Pulmonary artery endothelial cell (primary cell): ENCODE measurements around the gene CUL3. TPM values are rescaled to one million over a fixed set of nuclear protein-coding genes. Genes with fewer than 3 reads are reported as not detected.
"Not testable (repeated sequence)": the region's sequence is repeated elsewhere in the genome, so short reads cannot be mapped to it uniquely, and the experiment has no call there.

Source experiments
- DNase-seq: peaks from one replicate; pipeline ENCODE4 v3.0.0-alpha.2; 2011; ENCODE audit warnings: low read depth, low spot score
- total RNA-seq: library from RNA; depleted of rRNA; stranded (reverse); fragments of >200 nt; gene quantifications from 2 replicates; pipeline ENCODE4 v1.2.3, GENCODE V29; 2014

Gene CUL3
- total RNA-seq = 62.7 and 62.8 TPM in 2 replicates

DNA sequence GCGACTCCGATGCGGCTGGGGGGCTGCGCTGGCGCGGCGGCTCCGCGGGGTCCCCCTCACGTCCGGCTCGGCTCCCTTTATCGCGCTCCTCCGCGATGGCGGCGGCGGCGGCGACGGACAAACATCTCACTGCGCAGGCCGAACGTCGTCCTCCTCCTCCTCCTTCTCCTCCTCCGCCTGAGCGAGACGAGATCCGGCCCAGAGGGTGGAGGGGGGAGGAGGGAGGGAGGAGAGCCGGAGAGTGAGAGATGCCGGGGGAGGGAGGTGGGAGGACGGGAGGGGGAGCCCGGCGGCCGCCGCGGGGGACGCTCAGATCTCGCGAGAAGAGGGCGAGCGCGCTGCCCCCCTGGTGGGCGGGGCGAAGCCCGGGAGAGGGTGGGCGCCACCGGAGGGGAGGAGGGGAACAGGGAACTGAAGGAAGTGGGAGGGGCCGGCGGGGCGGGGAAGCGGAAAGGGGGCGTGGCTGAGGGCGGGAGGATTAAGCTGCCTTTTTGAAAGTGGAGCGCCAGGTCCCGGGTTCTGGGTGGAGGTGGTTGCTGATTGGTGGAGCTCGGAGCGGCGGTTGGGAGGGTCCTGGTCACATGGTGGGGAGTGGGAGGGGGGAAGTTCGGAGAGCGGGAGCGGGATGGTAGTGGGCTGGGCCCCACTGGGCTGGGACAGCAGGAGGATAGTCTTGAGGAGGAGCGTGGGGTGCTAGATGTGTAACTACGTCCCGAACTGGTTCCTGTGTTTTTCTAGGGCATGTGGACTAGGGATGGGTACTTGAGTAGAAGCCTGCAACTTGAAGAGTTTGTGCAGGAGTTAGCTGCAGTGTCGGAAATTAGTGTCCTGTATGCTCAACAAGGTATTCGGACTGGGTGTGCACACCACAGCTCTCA lies at the start of gene CUL3:
CUL3 (minus strand) TSS at position 153 of the 878 bp plus-strand sequence. CDS start 354 bp downstream, outside the sequence.
- DNase-seq = peak; percentile 89

DNA sequence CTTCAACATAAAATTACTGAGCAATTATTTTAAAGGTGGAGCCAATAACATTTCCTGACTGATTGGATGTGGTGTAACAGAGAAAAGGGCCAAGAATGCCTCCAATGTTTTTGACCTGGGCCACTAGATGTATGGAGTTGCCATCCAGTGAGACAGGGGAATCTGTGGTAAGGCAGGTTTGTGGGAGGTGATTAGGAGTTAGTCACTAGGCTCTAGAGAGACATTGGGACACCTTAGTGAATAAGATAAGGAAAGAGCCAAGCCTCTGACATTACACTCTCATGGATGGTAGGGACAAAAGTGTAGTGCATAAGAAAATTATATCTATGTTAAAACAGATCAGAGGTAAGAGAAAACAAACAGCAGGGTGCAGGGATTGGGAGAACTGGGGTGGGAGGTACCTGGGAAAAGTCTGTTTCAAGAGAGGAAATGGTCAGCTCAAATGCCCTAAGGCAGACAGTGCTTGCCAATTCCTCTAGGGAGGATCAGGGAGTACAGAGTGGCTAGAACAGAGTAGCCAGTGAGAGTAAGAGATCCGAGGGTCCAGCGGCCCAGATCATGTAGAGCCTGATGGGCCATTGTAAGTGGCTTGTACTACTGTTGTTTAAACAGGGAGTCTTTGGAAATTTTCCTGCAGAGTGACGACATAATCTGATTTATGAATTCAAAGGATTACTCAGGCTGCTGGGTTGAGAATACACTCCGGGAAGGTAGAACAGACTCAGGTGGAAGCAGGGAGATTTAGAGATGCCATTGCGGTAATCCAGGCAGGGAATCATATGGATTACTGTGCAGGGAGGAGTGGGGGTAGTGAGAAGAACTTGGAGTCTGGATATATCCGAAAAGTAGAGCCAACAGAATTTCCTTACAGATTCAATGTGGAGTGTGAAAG lies 45.7 kb upstream of the CUL3 start:
- no peak for DNase-seq

DNA sequence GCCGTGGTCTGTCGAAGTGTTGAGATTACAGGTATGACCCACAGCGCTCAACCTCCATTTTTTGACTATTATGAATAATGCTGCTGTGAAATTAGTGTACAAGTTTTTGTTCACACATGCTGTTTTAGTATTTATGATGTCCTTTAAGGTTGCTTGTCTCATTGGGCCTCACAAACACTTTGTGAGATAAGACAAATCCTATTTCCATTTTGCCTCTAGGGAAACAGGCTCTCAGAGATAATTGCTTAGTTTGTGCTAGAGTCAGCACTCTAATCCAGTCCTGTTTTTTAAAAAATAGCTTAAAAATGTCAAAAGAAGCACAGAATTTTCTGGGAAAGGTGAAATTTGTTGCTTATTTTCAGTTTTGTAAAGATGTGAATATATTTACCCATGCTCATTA lies 43.3 kb upstream of the CUL3 start:
- DNase-seq = no peak

GRCh38 chr2:224626735-224627134 lies 41.6 kb upstream of the CUL3 start:
- no peak for DNase-seq

DNA sequence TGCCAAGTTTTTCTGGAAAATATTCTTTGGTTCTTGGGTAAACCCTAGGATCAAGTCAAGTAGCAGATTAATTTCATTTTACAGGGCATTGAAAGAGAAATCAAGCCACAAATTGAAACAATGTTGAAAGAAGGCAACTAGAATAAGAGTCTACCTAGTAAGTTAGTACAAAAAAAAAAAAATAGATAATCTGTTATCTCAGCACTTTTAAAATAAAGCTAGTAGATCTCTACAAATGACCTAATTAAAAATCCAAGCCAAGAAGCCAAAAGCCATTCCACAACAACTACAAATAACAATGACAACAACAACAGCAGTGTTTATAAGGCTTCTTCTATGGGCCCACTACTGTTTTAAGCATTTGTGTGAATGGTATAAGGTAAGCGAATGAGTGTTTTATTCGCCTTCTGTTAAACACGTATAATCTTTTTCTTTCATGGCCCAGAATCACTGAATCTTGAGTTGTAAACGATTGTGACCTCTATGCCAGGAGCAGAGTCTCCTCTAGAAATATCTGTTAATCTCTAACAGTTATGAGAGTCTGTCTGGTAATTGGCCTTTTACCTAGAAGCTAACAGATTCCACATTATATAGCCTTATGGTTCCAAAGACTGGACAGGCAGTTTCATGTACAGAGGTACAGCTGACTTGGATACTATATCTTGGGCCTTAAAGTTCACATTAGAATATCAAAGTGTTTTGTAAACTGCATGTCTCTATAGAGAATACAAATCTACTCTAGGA lies 28.6 kb upstream of the CUL3 start:
- no peak for DNase-seq

DNA sequence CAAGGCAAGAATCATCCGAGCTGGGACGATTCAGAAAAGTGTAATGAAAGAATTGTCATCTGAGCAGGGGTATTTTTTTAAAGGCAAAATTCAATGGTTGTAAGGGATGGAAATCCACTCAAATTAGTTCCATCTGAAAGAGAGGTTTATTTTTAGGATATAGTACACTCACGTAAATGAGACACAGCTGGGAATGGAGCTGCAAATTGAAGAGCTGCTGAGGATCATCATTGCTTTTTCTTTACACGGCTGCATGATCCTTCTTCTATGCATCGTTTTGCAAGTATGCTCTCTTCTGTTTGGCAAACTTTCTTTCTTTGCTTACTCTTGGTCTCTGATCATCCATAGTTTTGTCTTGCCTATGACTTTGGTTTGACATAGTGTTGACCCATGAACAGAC lies 27.4 kb upstream of the CUL3 start:
- no peak for DNase-seq

DNA sequence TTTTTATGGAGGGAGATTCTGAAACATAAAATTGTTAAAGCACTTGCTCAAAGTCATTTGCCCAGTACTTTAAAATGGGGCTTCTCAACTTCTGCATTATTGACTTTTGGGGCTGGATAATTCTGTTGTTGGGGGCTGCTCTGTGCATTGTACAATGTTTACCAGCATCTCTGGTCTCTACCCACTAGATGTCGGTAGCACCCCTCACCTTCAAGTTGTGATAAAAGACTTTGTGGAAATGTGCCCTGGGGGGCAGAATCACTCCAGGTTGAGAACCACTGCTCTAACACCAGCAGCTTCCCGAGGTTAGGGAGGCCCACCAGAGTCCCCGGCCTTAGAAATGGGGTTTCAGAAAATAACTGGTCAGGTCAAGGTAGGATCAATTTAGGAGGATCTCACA lies 26.8 kb upstream of the CUL3 start:
- DNase-seq = no peak

DNA sequence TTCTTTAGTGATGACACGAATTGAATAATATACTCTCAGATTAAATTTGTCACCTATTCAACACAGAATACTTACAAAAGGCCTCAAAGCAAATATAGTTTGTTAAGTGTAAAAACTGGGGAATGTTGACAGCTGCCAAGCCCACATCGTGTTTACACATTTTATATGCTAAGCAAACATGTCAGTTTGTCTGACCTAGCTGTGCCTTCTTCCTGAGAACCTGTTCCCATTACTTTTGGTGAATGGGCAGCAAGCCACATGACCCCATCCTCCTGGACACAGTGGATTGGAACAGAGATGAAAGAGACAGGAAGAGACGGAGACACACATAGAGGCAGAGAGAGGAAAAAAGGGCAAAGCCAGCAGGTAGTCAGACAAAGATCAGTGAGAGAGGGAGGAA lies 22.9 kb upstream of the CUL3 start:
- no peak for DNase-seq

- DNase-seq = not testable (repeated sequence)
These were observed 18.8 kb upstream of the CUL3 start for GRCh38 chr2:224603746-224604500.

DNA sequence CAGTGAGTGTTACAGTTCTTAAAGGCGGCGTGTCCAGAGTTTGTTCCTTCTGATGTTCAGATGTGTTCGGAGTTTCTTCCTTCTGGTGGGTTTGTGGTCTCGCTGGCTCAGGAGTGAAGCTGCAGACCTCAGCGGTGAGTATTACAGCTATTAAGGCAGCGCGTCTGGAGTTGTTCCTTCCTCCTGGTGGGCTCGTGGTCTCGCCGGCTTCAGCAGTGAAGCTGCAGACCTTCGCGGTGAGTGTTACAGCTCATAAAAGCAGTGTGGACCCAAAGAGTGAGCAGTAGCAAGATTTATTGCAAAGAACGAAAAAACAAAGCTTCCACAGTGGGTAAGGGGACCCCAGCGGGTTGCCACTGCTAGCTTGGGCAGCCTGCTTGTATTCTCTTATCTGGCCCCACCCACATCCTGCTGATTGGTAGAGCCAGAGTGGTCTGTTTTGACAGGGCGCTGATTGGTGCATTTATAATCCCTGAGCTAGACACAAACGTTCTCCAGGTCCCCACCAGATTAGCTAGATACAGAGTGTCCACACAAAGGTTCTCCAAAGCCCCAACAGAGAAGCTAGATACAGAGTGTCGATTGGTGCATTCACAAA lies 17.7 kb upstream of the CUL3 start:
- not testable (repeated sequence) for DNase-seq

DNA sequence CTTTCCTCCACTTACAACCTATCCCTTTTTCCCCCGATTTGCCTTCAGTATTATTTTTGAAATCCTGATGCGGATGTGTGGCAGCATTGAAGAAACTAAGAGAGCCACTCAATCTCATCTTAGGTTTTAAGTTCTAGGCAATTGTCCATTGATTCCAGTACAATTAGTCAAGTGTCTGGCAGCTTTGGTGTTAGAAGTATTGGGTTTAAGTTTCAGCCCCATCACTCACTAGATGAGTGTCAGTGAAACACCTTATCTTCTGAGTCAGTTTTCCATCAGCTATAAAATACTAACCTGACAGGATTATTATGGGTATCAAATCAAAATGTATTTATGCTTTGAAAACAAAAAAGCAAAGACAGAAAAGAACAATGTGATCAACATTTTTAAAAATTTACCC lies 16.8 kb upstream of the CUL3 start:
- DNase-seq = no peak

- no peak for DNase-seq
These were observed 13.5 kb upstream of the CUL3 start for GRCh38 chr2:224598678-224599077.

DNA sequence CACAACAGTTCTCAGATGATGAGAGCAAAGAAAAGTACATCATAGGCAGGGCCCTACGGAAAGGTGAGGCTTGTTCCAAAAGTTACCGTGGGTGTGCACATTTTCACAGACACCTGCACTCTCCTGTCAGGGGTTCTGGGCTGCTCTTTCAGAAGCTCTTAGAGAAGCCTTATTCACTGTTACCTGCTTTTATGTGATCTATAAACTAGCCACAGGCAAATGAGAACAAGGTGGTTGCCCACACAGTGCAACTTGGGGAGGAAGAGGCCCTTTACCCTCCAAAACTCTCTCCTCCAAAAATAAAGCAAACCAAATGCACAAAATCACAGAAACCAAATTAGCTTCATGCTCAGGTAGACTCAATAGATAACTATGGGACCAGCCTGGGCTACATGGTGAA lies 11.1 kb upstream of the CUL3 start:
- DNase-seq = no peak

GRCh38 chr2:224595518-224595917 lies 10.4 kb upstream of the CUL3 start:
- no peak for DNase-seq

- DNase-seq = no peak
These were observed 9.7 kb upstream of the CUL3 start for GRCh38 chr2:224594840-224595239.

DNA sequence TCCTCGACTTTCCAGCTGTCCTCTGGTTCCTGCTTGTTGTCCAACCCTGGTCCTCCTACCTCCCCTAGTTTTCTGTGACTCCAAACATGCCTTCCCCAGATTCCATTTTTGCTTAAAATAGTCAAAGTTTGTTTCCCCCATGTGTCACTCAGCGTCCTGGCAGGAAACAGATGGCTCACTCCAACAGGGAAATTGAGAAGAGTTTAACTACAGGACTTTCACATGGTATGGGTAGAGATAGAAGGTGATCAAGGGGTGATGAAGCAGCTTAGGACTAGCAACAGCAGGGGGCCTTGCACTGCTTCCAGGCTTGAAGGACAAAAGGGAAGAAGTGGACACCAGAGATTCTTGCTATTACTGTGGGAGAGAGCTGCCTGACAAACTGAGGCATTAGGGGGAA lies 6.1 kb upstream of the CUL3 start:
- no peak for DNase-seq

GRCh38 chr2:224586127-224586695 lies 1.0 kb upstream of the CUL3 start:
- no peak for DNase-seq

- no peak for DNase-seq
These were observed 365 bp downstream of the CUL3 start for GRCh38 chr2:224584785-224585210.

DNA sequence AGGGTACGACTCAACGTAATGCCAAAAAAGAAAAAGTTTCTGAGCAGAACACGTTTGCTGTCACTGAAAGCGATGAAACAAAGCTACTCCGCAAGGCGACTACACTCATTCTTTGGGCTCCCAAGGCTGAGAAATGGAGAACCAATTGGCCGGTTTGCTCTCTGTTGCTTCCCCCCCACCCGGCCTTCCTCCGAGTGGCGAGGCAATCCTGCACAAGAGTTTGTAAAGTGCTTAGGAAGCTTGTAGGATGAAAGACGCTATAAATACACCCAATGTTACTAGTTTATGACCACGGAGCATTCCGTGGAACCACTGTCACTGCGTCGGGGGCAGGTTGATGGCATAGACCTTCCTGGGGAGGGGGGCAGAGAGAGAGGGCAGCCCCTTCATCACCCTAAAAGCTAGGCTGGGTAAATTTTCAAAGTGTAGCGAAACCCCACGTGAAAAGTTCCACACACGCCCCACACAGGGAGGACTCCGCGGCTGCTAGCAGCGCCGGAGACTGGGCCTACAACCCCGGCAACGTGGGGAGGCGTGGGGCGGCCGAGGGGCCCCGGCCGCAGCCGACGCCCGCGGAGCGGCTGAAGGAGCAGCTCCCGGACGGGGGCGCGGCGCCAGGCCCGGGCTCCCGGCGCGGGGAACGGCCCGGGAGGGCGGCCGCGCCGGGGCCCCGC lies 915 bp downstream of the CUL3 start:
- DNase-seq = no peak

- DNase-seq = not testable (repeated sequence)
These were observed 2.1 kb downstream of the CUL3 start for GRCh38 chr2:224583033-224583432.
